GM13977 (cell line): Measurements from ENCODE around the gene KIAA1217.

Experiments
- DNase-seq: peaks from one replicate; pipeline ENCODE4 v3.0.0; 2012; ENCODE audit warnings: low spot score
- CTCF ChIP-seq: IDR thresholded peaks from 2 replicates; pipeline ENCODE4 v1.5.1; 2012; ENCODE audit warnings: mild to moderate bottlenecking, control low read depth; ENCODE audit not compliant: insufficient read depth; ENCODE audit errors: extremely low read depth, missing control alignments
- in situ Hi-C: fragments of 300-500 bp; cut with MboI; formaldehyde crosslinking; loops from one replicate; pipeline ENCODE4 v1.12.0; 2022; ENCODE audit warnings: low sequenced_read_pairs, low pct_unique_long_range_greater_than_20kb, mixed read lengths, inconsistent platforms; ENCODE audit not compliant: unreplicated experiment

KIAA1217 gene

GRCh38 chr10:24363070-24363469 lies 154.1 kb downstream of the KIAA1217 start:
- no peak for DNase-seq
- in situ Hi-C loops: no loop called here

GRCh38 chr10:24367688-24368087 lies 158.8 kb downstream of the KIAA1217 start:
- in situ Hi-C loops: no loop called here
- DNase-seq: no peak
- no peak for TF ChIP-seq CTCF

More at GRCh38 chr10:24363070-24363469, 154.1 kb downstream of the KIAA1217 start:
- TF ChIP-seq CTCF: no peak

- in situ Hi-C loops: no loop called here
- TF ChIP-seq CTCF: no peak
- DNase-seq: no peak
Measured at GRCh38 chr10:24370877-24371276, 161.9 kb downstream of the KIAA1217 start.

GRCh38 chr10:24371396-24371795 lies 162.5 kb downstream of the KIAA1217 start:
- in situ Hi-C loops: no loop called here
- DNase-seq: no peak
- TF ChIP-seq CTCF: no peak

- no peak for DNase-seq
- in situ Hi-C loops: no loop called here
- no peak for TF ChIP-seq CTCF
Measured at GRCh38 chr10:24374134-24374915, 165.4 kb downstream of the KIAA1217 start.

- in situ Hi-C loops: no loop called here
- TF ChIP-seq CTCF: no peak
- no peak for DNase-seq
Measured at GRCh38 chr10:24375510-24375909, 166.6 kb downstream of the KIAA1217 start.
